ENCODE measurements around the gene UBXN1.

DNA sequence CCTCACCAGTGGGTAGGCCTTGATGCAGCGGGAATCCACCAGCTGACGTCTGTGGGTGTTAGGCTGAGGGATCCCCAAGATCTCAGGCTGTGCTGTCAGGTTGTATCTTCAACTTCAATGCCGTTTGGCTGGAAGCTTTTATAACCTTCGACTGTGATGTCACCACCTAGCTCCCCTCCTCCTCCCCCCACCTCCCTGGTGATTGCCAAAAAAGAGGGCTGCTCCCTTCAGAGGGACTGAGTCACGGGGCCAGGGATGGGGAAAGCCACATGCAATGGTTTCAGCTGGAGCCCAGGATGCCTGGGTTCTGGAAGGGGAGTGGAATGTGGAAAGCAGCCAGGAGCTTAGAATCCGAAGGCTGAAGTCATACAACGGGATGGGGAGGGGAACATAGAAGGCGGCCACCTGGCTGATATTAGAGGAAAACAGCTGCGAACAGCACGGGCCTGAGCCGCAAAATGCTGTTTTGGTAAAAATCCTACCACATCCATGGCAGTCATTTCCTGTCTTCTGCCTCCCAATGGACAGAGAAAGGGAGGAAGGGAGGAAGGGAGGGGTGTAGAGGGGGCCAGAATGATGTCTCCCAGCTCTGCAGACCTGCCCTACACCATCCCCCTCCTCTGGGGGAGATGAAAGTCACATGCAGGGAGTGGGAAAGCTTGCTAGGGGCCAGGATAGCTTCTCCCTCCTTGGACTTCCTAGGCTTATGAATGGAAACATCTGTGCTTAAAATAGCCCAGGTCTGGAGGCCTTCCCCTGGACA, 10.7 kb upstream of the UBXN1 start, which contains the start of gene LRRN4CL:
- TF ChIP-seq, protein P1, sequence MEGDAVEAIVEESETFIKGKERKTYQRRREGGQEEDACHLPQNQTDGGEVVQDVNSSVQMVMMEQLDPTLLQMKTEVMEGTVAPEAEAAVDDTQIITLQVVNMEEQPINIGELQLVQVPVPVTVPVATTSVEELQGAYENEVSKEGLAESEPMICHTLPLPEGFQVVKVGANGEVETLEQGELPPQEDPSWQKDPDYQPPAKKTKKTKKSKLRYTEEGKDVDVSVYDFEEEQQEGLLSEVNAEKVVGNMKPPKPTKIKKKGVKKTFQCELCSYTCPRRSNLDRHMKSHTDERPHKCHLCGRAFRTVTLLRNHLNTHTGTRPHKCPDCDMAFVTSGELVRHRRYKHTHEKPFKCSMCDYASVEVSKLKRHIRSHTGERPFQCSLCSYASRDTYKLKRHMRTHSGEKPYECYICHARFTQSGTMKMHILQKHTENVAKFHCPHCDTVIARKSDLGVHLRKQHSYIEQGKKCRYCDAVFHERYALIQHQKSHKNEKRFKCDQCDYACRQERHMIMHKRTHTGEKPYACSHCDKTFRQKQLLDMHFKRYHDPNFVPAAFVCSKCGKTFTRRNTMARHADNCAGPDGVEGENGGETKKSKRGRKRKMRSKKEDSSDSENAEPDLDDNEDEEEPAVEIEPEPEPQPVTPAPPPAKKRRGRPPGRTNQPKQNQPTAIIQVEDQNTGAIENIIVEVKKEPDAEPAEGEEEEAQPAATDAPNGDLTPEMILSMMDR (IDR thresholded peaks at IDR 0.05) = no peak
- no peak for TF ChIP-seq POLR2A (IDR thresholded peaks at IDR 0.05)

All from thyroid gland (tissue), 4 donors.